ENCODE data around the gene ULK1.
A peak's percentile ranks its signal among the peaks of the same experiment; 100 is the strongest.

Gene ULK1

GRCh38 chr12:131892711-131893604 is 1.5 kb upstream of the ULK1 start:
- peak; percentile 68 for DNase-seq

- no peak for DNase-seq
Measured at GRCh38 chr12:131893605-131894312, 663 bp upstream of the ULK1 start.

- DNase-seq: peak; percentile 67
Measured at GRCh38 chr12:131894981-131895639, 688 bp downstream of the ULK1 start.

GRCh38 chr12:131895640-131896079 is 1.2 kb downstream of the ULK1 start:
- no peak for DNase-seq

- DNase-seq: peak; percentile 99
Measured at GRCh38 chr12:131896080-131896810, 1.8 kb downstream of the ULK1 start.

- no peak for DNase-seq
Measured at GRCh38 chr12:131896811-131897270, 2.4 kb downstream of the ULK1 start.

GRCh38 chr12:131897276-131897675 is 2.9 kb downstream of the ULK1 start:
- DNase-seq: no peak

GRCh38 chr12:131897875-131898274 is 3.5 kb downstream of the ULK1 start:
- no peak for DNase-seq

- peak; percentile 91 for DNase-seq
Measured at GRCh38 chr12:131900397-131900796, 6.0 kb downstream of the ULK1 start.

- DNase-seq: no peak
Measured at GRCh38 chr12:131901431-131902331, 7.3 kb downstream of the ULK1 start.

GRCh38 chr12:131902332-131903241 is 8.2 kb downstream of the ULK1 start:
- no peak for DNase-seq

GRCh38 chr12:131903270-131904255 is 9.1 kb downstream of the ULK1 start:
- no peak for DNase-seq

GRCh38 chr12:131904346-131904745 is 9.9 kb downstream of the ULK1 start:
- DNase-seq: no peak

- no peak for DNase-seq
Measured at GRCh38 chr12:131905081-131905629, 10.7 kb downstream of the ULK1 start.

- no peak for DNase-seq
Measured at GRCh38 chr12:131905630-131906091, 11.2 kb downstream of the ULK1 start.

- DNase-seq: no peak
Measured at GRCh38 chr12:131907379-131908091, 13.1 kb downstream of the ULK1 start.

GRCh38 chr12:131908092-131909080 is 14.0 kb downstream of the ULK1 start:
- no peak for DNase-seq

All from islet precursor cell (in vitro differentiated cells).